NCI-H526 treated with DMSO at 0.1 percent for 48 hours (cell line): ENCODE results near the gene KLHDC7B.
A peak's percentile ranks its signal among the peaks of the same experiment; 100 is the strongest.

Experiments used
- DNase-seq: peaks from one replicate; lab custom pipeline; 2025; lab: John Stamatoyannopoulos, UW

The KLHDC7B gene

DNA sequence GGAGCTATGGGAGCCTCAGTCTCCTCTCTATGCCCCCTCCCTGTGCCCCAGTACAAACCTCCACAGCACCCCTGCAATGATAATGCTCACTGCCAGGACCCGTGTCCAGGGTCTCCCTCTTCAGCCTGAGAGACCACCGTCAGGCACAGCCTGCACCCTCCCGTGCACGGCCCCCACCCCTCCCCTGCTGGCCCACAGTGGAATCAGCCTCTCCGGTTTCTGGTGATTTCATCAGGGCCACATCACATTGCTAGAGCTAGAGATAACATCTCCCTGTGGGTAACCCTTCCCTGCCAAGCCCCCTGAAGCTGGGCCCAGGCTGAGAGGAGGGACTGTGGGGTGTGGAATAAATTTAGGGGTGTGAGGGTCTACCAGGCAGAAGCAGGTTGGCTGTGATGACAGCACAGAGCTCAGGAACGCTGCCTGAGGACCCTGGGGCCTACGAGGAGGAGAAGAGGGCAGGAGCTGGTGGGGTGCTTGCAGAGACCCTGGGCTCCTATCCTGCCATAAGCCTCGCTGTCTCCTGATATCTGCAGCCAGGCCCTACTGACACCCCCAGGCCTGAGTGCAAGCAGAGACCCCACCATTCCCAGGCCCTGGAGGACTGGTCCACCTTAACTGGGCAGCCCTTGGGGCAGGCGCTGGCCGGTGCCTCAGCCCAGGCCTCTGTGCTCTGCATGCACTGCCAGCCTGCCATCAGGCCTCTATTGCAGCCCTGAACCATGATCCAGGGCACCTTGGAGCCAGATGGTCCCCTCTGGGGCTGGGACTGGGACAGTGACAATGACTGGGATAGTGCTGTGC is at the start of gene KLHDC7B:
Gene KLHDC7B, plus strand, starts transcription at position 378 of the 804 bp plus-strand sequence. Its CDS starts 345 bp downstream, at position 723.
- DNase-seq, result no peak

- no peak for DNase-seq
Measured at GRCh38 chr22:50497093-50497492, 48.6 kb upstream of the KLHDC7B start.

GRCh38 chr22:50498322-50498890 is 47.3 kb upstream of the KLHDC7B start:
- peak; percentile 60 for DNase-seq

DNA sequence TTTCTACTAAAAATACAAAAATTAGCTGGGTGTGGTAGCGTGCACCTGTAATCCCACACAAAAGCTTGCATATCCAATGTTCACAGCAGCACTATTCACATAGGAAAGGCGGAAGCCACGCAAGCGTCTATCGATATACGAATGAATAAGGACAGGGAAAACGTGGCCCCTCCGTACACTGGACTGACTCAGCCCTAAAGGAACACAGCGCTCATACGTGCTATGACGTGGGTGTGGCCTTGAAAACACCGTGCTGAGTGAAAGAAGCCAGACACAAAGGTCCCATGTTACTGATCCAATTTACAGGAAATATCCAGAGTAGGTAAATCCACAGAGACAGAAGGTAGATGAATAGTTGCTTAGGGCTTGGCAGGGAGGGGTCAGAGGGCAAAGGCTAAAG is 45.2 kb upstream of the KLHDC7B start:
- no peak for DNase-seq

DNA sequence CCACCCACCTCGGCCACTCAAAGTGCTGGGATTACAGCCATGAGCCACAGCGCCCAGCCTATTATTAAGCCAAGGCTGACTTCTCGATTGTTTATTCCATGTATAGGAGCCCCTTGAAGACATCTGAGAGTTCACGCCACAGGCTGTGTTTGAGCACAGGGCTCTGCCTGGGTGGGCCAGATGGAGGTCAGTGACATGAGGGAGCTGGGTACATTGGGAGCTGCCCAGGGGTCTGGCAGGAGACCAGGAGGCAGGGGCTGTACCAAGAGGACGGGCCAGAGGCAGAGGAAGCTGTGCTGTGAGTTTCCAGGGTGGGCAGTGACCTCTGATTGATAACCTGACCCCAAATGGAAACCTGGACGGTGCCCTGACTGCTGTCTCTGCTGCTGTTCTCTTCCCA is 43.6 kb upstream of the KLHDC7B start:
- no peak for DNase-seq

DNA sequence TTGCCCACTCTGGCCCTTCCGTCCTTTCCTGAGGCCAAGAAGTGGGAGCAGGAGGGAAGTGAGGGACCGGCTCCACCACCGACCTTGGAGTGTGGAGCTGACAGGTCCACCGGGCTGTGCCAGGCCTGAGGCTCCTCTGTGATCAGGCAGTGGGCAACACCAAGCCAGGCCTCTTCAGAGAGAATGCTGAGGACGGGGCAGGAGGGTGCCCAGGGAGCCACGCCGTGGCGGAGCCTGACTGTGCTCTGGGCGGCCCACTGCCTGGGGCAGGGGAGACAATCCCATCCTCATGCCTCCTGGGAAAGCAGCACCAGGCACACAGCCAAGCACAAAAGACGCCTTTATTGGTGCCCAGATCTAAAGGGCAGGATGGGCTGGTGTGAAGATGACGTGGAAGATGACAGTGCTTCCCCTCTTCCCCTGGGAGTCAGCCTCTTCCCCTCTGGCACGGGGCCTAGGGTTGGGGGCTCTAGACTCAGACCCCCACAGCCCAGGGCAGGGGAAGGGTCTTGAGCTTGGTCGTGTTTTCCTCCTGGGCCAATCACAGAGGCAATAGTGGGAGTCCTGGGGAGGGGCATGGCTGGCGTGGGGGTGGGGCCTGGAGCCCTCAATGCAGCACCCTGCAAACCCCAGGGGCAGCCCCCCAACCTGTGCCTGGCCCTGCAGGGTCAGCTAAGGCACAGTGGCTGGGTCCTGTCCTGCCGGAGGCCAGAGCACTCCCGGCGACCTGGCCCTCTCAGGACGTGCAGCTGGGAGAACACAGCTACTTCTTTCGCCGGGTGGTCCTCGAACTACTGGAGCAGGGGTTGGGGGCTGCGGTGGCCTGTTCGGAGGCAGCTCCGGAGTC is 42.8 kb upstream of the KLHDC7B start:
- no peak for DNase-seq

DNA sequence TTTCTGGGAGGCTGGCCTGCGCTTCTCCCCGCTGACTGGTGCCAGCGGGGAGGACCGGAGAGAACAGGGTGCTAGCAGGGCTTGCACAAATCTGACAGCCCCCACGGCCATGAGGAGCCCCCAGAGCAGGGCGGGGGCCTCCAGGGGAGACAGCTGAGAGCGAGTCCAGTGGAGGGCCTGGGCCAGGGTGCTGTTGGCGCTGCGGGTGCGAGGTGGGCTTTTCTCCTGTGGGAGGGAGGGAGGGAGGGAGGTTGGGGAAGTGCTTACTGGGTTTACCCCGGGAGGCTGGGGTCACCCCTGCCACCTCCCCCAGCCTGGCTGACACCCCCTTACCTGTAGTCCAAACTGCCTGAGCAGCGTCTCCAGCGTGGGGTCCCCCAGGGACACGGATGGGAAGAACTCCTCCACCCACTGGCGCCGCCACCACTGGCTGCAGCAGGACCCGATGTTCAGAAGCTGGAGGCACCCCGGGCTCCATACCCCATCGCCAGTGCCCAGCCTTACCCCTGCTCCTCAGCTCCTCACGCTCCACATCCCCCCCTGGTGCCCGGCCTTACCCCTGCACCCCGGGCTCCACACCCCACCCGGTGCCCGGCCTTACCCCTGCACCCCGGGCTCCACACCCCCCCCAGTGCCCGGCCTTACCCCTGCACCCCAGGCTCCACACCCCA is 42.1 kb upstream of the KLHDC7B start:
- no peak for DNase-seq

GRCh38 chr22:50504369-50505211 is 41.1 kb upstream of the KLHDC7B start:
- no peak for DNase-seq

GRCh38 chr22:50505276-50505775 is 40.4 kb upstream of the KLHDC7B start:
- no peak for DNase-seq

DNA sequence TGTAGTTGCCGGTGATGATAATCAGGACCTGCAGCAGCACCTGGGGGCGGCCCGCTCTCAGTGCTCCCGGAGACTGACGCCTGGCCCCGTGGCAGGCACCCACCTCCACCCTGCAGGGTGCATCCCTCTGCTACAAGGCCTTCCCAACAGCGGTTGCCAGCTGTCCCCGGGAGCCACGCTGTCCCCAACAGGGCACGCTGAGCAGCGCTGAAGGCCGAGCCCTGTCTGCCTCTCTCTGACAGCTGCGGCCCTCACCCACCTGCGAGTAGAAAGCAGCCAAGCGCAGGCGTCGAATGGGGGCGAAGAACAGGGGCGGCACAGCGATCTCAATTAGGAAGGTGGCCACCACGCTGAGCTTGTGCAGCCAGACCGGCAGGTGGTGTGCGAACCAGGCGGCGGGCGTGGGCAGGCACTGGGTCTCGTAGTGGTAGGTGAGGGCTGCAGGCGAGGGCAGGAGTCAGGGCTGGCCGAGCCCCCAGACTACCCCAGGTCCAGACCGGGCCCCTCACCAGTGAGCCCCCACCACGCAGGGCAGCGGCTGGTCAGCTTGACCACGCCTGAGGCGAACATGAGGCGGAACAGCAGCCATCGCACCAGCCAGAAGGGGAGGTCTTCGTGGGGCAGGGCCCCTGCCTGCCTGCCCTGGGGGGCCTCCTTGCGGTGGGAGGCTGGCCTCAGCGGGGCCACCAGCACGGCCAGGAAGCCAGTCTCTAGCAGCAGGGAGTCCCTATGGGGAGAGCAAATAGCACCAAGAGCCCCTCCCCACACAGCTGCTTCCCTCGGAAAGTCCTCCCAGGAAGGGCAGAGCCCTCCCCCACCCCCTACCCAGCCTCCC is 39.7 kb upstream of the KLHDC7B start:
- no peak for DNase-seq

DNA sequence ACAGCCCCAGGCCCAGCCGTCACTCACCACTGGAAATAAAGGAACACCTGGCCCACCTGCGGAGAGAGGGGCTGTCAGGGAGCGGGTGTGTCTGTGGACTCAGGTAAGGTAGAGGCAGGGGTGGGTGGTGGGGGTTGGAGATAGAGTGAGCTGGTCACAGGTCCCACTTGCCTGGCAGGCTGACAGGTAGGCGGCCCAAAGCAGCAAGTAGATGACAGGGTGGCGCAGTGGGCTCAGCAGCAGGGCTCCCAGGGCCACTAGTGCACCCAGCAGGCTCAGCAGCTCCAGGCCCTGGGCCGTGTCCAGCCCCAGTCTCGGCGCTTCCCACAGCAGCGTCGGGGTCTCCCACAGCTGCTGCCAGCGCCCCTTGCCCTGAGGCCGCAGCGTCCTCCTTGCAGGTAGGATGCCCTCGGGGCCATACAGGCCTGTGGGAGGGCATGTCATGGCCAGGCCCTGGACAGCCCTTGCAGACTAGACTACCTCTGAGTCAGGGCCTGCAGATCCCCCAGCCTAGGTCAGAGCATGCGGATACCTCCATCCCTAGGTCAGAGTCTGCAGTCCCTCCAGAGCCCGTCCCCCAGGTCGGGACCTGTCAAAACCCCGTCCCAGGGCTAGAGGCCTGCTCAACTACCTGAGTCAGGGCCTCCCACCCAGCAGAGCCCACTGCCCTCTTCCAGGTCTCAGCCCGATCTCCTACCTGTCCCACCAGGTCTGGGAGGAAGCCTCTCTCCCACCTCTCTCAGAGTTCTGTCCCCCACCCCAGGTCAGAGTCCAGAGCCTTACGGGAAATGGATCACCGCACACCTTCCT is 38.9 kb upstream of the KLHDC7B start:
- no peak for DNase-seq

GRCh38 chr22:50507421-50507990 is 38.2 kb upstream of the KLHDC7B start, which contains the start of gene LMF2:
Gene LMF2 (minus strand): TSS chr22:50507702. CDS start chr22:50507675, 27 bp downstream.
- no peak for DNase-seq

DNA sequence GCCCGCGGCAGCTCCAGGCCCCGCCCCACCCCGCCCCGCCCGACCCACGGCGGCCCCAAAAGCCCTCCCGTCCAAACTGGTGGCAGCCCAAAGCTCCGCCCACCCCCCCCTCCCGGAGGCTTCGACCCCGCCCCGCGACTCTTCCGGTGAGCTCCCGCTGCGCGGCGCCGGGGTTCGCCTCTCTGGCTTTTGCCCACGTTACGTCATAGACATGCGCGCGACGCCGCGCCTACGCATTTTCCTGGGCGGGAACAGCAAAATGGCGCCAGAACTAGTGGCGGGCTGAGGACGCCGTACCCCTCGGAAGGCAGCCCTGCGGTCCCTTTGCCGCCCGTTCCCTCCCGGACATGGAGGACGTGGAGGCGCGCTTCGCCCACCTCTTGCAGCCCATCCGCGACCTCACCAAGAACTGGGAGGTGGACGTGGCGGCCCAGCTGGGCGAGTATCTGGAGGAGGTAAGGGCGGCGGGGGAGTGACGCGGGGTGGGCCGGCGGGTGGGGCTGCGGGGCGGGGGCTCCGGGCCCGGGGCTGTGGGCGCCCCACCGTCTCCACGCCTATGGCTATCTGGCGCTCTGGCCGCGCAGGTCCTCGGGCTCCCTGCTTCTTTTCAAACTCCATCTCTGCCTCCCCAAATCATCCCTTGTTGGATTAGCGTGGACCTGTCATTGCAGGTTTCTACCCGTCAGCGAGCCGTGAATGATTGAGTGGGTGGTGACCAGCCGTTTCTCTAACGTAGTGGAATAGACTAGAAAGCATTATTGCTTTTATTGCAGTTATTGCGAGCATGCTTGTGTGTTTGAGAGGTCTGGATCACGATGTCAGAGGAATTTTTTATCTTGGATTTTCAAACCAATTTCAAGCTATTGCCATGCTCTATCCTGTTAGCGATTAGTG is 37.5 kb upstream of the KLHDC7B start, which contains the start of gene NCAPH2:
Gene NCAPH2, plus strand, starts transcription at position 234 of the 894 bp plus-strand sequence. Its CDS starts 114 bp downstream, at position 348.
- peak; percentile 88 for DNase-seq

DNA sequence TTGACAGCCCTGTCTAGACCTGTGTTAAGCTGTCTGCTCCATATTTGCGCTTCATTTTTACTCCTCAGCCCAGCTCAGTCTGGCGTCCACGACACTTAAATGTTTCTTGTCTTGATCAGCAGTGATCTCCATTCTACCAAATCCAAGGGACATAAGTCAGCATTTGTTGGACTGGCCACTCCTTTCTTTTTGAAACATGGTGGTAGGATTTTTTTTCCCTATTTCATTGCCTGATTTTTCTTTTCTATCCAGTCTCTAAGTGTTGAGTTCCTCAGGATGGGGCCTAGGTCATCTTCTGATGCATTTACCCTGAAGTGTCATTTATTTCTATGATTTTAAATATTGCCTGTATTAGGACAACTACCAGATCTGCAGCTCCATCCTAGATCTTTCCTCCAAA is 36.8 kb upstream of the KLHDC7B start:
- no peak for DNase-seq

DNA sequence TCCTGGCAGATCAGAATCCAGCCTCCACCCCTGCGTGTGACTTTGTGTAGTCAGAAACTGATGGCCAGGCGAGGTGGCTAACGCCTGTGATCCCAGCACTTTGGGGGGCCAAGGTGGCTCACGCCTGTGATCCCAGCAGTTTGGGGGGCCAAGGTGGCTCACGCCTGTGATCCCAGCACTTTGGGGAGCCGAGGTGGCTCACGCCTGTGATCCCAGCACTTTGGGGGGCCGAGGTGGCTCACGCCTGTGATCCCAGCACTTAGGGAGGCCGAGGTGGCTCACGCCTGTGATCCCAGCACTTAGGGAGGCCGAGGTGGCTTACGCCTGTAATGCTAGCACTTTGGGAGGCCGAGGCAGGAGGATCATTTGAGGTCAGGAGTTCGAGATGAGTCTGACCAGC is 32.5 kb upstream of the KLHDC7B start:
- DNase-seq, result no peak

DNA sequence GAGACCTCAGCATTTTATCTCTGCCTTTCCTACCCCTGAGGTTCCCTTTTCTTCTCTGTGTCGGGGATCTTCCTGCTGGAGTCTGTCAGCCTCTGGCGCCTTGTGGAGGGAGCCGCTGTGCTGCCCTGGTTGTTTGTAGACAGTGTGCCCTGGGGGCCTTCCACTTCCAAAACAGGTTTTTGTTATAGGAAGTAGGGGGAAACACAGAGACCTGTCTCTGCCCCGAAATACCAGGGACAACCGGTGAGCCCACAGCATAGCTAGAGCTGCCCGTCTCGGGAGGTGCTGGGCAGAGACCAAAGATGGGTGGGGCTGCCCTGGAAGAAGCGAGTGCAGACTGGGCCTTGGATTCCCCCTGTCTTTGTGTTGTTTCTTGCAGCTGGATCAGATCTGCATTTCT is 29.6 kb upstream of the KLHDC7B start:
- no peak for DNase-seq

- DNase-seq, result no peak
Measured at GRCh38 chr22:50516891-50517290, 28.8 kb upstream of the KLHDC7B start.
